Stimulated activated CD4-positive, alpha-beta T cell treated with anti-CD3 and anti-CD28 coated beads, Interleukin-4, amount 100 ng/mL, for 4 hours (primary cell): ENCODE results near the gene STRA6.

Source experiments
- DNase-seq, 2 experiments: peaks; one replicate each; pipeline ENCODE4 v3.0.0-alpha.2; 2020

The STRA6 gene

GRCh38 chr15:74130849-74131627, 71.5 kb downstream of the STRA6 start:
- no peak for DNase-seq

- DNase-seq, result no peak
Measured at GRCh38 chr15:74130155-74130848, 72.3 kb downstream of the STRA6 start, which contains the start of gene ISLR2. TSS of gene ISLR2 (plus strand) at chr15:74130586. CDS start at chr15:74132755, 2,169 bp downstream.

- no peak for DNase-seq
Measured at GRCh38 chr15:74129586-74130154, 72.9 kb downstream of the STRA6 start.
